HFFc6 (cell line): ENCODE measurements around the gene SUMO3. TPM values are rescaled to one million over a fixed set of nuclear protein-coding genes. Genes with fewer than 3 reads are reported as not detected.

Experiments used
- DNase-seq: peaks from one replicate; pipeline ENCODE4 v3.0.0-alpha.2; 2018
- H3K27ac Mint-ChIP-seq: 2 replicates; pipeline ENCODE4 v1.8.0; 2020; ENCODE audit warnings: mild to moderate bottlenecking, mixed read lengths
- H3K27me3 Mint-ChIP-seq: 2 replicates; pipeline ENCODE4 v1.8.0; 2021; ENCODE audit warnings: mild to moderate bottlenecking, moderate library complexity, mixed read lengths; ENCODE audit not compliant: insufficient read depth
- H3K36me3 Mint-ChIP-seq: 2 replicates; pipeline ENCODE4 v1.8.0; 2021; ENCODE audit warnings: low read depth, mixed read lengths
- H3K4me1 Mint-ChIP-seq: 2 replicates; pipeline ENCODE4 v1.8.0; 2020; ENCODE audit warnings: low read depth, mixed read lengths
- H3K4me3 Mint-ChIP-seq: 2 replicates; pipeline ENCODE4 v1.8.0; 2020; ENCODE audit warnings: mild to moderate bottlenecking, moderate library complexity, mixed read lengths
- H3K9me3 Mint-ChIP-seq: 2 replicates; pipeline ENCODE4 v1.8.0; 2020; ENCODE audit warnings: mild to moderate bottlenecking, mixed read lengths
- long read RNA-seq: library from polyadenylated mRNA; unstranded; transcript quantifications from one replicate; pipeline ENCODE4 v2.0.0, GENCODE V29; 2019
- total RNA-seq, 6 experiments: library from RNA; stranded (reverse); fragmentation: NEBNext Ultra II Directional; extraction: Animal tissue kit (Norgen Biotek cat#: 25700); gene quantifications; 2 replicates in 1 of 6; 3 replicates in 5 of 6; pipeline ENCODE4 v1.2.3, GENCODE V29; 2021
- TF ChIP-seq, protein P1 (sequence below): fragments of 200-600 bp; sonication (generic); IDR thresholded peaks from 2 replicates; pipeline ENCODE4 v1.5.0; 2021; ENCODE audit warnings: antibody characterized with exemption, mild to moderate bottlenecking

The SUMO3 gene
- 100 to 1,000 TPM; 116 to 160 (median 147) TPM for total RNA-seq
- long read RNA-seq, transcript SUMO3-201 (4 exons, 1,807 nt): major isoform, 129 of 138 reads
- long read RNA-seq, partial matches to known transcripts: 4 of 138 reads
- long read RNA-seq, other reads (novel, unspliced or antisense): 5 of 138 reads

DNA sequence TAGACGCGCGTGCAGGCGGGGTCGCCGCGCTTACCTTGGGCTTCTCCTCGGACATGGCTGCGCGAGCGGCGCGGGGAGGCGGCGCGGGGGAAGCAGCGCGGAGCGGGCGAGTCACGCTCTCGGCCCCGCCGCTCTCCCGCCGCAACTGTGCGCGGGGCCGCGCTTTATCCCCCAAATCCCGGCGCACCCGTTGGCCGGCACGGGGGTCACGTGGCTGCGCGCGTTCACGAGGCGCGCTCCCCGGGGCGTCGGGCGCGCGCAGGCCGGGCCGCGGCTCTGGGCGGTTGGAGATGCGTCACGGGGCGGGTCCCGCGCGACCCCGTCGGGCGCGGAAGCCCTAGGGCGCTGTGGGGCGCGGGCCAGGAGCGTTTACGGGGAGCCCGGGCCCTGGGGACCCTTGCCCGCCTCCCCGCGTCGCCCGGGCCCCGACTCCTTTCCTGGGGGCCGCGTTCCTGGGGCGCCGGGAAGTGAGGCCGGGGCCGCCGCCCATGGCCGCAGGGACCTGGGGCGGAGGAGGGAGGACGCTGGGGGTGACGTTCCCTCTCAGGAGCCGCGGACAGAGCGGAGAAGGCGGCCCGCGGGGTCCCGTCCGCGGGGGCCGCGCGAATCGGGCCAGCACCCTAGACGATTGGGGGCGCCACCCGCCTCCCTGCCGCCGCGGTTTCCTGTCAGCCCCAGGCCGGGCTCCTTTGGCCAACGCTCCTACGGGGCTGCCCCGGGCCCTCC, at the start of gene SUMO3:
Gene SUMO3, minus strand, starts transcription at position 149 of the 726 bp plus-strand sequence. Its CDS starts 94 bp downstream, at position 55.
- H3K9me3 Mint-ChIP-seq: peaks cover 15% of the 10 kb centered on the region
- TF ChIP-seq, protein P1, sequence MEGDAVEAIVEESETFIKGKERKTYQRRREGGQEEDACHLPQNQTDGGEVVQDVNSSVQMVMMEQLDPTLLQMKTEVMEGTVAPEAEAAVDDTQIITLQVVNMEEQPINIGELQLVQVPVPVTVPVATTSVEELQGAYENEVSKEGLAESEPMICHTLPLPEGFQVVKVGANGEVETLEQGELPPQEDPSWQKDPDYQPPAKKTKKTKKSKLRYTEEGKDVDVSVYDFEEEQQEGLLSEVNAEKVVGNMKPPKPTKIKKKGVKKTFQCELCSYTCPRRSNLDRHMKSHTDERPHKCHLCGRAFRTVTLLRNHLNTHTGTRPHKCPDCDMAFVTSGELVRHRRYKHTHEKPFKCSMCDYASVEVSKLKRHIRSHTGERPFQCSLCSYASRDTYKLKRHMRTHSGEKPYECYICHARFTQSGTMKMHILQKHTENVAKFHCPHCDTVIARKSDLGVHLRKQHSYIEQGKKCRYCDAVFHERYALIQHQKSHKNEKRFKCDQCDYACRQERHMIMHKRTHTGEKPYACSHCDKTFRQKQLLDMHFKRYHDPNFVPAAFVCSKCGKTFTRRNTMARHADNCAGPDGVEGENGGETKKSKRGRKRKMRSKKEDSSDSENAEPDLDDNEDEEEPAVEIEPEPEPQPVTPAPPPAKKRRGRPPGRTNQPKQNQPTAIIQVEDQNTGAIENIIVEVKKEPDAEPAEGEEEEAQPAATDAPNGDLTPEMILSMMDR: peak; percentile 32; the same call in 1 of the 2 replicates
- H3K27me3 Mint-ChIP-seq: no peaks in the 10 kb centered on the region; the same call in 1 of the 2 replicates
- H3K27ac Mint-ChIP-seq: peak within 1 kb of the TSS; percentile 38; the same call in 1 of the 2 replicates
- H3K4me3 Mint-ChIP-seq: peak within 1 kb of the TSS; percentile 78
- peaks cover 21% of the 10 kb centered on the region for H3K36me3 Mint-ChIP-seq
- peak; percentile 60 for DNase-seq
- H3K4me1 Mint-ChIP-seq: peaks cover 34% of the 10 kb centered on the region

DNA sequence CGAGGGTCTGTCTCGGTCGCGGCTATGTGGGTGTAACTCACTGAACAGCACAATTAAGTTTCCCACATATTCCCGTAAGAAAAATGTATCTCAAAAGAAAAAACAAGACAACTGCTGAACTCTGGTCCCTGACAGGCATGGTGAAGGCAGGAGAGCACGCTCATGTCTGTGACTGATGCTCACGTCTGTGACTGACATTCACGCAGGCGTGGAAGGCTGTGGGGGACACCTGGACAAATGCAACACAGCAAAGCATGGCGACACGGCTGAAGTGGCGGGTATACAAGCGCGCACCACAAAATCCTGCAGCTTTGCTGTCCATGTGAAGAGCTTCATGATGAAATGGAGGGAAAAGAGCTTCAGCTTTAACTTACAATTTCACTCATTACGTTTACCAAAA, 49.6 kb upstream of the SUMO3 start:
- H3K4me3 Mint-ChIP-seq: no peak overlapping the region
- peaks cover 75% of the 10 kb centered on the region for H3K4me1 Mint-ChIP-seq
- TF ChIP-seq, protein P1: no peak
- no peak overlapping the region; the same call in 1 of the 2 replicates for H3K27ac Mint-ChIP-seq
- H3K36me3 Mint-ChIP-seq: peaks cover 19% of the 10 kb centered on the region
- H3K27me3 Mint-ChIP-seq: no peaks in the 10 kb centered on the region; the same call in 1 of the 2 replicates
- H3K9me3 Mint-ChIP-seq: no peaks in the 10 kb centered on the region
- DNase-seq: no peak

DNA sequence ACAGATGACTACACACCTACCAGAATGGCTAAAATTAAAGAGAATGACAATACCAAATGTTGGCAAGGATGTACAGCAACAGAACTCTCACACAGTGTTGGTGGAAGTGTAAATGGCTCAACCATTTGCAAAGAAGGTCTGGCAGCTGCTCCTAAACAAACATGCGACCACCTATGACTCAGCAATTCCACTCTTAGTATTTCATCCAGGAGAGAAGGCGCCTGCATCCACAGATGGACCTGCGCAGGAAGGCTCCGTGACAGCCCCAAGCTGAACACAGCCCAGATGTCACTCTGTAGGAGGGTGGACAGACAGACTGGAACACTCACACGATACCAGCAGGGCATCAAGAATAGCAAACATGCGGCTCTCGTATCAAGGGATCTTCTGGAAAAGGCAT, 48.9 kb upstream of the SUMO3 start:
- Mint-ChIP-seq H3K27ac (peak overlapping the region; percentile 55), H3K9me3 (no peaks in the 10 kb centered on the region), H3K36me3 (peaks cover 22% of the 10 kb centered on the region), H3K27me3 (peaks cover 2% of the 10 kb centered on the region; the same call in 1 of the 2 replicates), H3K4me1 (peaks cover 70% of the 10 kb centered on the region), H3K4me3 (no peak overlapping the region)
- TF ChIP-seq, protein P1: no peak
- no peak for DNase-seq

DNA sequence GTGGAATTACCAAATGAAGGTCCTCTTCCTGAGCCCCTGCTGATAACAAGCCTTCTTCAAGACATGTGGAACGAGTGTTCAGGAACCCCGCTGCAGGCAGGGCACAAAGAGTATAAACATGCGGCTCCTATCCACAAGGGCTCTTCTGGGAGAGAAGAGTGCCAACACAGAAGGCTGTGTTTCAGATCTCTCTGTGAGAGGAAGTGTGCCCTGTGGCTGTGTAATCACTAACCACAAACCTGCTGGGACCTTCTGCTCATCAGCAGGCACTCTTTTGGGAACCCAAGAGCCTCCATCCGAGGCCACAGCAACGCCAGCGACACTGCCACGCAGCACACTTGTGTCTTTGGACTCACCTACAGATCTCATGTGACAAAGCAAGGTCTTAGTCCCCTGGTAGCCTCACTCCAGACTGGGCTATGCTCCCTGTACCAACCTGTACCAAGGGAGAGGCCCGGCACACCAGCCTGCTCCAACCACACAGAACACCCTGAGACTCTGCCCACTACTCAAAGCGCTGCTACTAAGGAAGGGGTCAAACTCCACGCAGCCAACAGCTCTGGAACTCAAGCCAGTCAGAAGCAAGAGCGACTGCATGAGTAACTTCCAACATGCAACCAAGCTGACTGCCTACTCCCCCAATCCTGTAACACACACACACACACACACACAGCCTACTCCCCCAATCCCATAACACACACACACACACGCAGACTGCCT, 47.9 kb upstream of the SUMO3 start:
- peaks cover 2% of the 10 kb centered on the region; the same call in 1 of the 2 replicates for H3K27me3 Mint-ChIP-seq
- H3K9me3 Mint-ChIP-seq: no peaks in the 10 kb centered on the region
- H3K36me3 Mint-ChIP-seq: peaks cover 28% of the 10 kb centered on the region
- peaks cover 63% of the 10 kb centered on the region for H3K4me1 Mint-ChIP-seq
- H3K4me3 Mint-ChIP-seq: no peak overlapping the region
- TF ChIP-seq, protein P1: no peak
- no peak for DNase-seq
- H3K27ac Mint-ChIP-seq: 0 out of 2 replicates have a peak overlapping the region, but pooled peaks have one; percentile 31

DNA sequence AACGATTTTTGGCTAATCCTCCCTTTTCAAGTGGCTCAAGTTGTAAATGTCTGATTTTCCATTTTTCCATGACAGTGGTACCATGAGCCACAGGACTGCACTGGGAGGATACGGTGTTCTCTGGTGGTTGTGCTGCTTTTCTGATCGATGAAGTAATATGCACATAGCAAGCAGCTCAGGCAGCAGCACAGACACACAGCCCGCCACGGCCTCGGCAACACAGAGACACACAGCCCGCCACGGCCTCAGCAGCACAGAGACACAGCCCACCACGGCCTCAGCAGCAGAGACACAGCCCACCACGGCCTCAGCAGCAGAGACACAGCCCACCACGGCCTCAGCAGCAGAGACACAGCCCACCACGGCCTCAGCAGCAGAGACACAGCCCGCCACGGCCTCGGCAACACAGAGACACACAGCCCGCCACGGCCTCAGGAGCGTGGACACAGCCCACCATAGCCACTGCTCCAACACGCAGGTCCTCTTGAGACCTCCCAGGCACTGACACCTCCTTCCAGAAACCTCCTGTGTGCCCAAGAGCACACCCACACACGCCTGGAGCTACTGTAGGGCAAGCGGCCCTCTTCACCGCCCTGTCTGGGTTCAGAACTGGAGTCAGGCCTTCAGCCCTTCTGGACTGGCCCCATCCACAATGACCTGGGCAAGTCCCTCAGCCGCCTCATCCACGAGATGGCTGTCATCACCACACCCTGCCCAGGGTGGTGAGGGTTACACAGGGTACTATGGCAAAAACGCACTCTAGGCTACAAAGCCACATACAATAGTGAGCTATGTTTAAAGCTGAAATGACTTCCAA, 45.2 kb upstream of the SUMO3 start:
- Mint-ChIP-seq H3K4me3 (no peak overlapping the region), H3K27me3 (peaks cover 2% of the 10 kb centered on the region; the same call in 1 of the 2 replicates), H3K9me3 (no peaks in the 10 kb centered on the region), H3K27ac (no peak overlapping the region; the same call in 1 of the 2 replicates), H3K4me1 (peaks cover 37% of the 10 kb centered on the region), H3K36me3 (peaks cover 38% of the 10 kb centered on the region)
- no peak for DNase-seq
- TF ChIP-seq, protein P1: no peak
